ENCODE results near the gene KIF3A.

GRCh38 chr5:132669455-132669820, 67.9 kb downstream of the KIF3A start:
- TF ChIP-seq CTCF (IDR thresholded peaks at IDR 0.05) (no peak), POLR2A (IDR thresholded peaks at IDR 0.05) (no peak)

Measured in esophagus squamous epithelium (tissue), 4 donors.